ENCODE measurements around the gene MADD.

MADD gene

DNA sequence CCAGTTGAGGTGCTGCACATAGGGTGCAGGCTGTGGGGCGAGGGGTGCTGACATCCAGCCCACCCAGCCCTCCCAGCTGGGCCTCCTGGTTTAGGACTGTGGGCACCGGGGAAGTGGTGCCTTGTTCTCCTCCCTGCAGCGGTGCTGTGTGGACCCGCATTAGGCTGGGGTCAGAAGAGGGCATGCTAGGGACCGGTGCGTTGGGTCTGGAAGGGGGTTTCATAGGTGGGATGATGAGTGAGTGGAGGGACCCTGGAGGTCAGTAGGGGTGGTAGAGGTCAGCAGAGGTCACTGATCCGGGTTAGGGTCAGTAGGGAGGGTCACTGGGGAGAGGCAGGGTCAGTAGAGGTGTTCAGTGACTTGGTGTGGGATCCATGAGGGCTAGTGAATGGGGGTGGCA lies 89.2 kb downstream of the MADD start:
- no peak for DNase-seq (ENCODE audit: low read depth)

DNA sequence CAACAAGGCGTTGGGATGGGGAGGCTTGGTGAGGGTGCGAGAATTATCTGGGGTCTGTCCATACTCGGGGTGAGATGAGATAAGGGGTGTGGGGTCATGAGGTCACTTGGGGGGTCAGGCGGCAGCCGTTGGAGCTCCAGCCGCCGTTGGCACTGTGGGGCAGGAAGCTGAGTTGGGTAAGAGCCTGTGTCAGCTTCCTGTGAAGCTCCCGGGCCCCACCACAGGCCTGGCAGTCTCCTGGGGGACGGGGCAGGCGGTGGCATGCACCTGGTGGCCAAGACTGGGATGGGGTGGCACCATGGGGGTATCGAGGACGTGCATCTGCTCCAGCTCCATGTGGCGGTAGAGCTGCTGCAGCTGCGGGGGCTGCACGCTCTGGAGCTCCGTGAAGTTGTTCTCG lies 89.7 kb downstream of the MADD start:
- no peak for DNase-seq (ENCODE audit: low read depth)

DNA sequence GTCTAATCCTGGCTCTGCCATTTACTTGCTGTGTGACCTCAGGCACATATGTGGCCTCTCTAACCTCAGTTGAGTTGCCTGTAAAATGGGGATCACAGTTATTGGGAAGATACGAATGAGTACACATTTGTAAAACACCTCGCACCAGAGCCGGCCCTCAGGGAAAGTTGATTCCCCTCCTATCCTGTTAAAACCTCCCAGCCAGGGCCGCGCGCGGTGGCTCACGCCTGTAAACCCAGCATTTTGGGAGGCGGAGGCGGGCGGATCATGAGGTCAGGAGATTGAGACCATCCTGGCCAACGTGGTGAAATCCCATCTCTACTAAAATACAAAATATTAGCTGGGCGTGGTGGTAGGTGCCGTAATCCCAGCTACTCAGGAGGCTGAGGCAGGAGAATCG lies 90.4 kb downstream of the MADD start:
- DNase-seq (ENCODE audit: low read depth), result no peak

DNA sequence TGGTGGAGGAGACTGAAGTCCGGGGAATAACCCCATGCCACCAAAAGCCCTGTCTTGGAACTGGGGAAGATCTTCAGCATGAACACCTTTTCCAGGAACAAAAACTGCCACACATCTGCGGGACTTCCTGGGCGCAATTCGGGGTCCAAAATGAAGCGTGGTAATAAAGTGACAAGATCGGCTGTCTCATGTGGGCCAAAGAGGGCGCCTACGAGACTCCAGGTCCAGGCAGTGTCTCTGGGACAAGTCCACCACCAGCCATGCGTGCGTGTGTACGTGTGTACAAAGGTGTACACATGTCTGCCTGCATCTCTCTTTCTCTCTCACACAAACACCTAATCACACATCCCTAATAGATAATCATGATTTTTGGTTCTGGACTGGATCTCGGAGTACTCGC lies 91.5 kb downstream of the MADD start:
- DNase-seq (ENCODE audit: low read depth), result no peak

DNA sequence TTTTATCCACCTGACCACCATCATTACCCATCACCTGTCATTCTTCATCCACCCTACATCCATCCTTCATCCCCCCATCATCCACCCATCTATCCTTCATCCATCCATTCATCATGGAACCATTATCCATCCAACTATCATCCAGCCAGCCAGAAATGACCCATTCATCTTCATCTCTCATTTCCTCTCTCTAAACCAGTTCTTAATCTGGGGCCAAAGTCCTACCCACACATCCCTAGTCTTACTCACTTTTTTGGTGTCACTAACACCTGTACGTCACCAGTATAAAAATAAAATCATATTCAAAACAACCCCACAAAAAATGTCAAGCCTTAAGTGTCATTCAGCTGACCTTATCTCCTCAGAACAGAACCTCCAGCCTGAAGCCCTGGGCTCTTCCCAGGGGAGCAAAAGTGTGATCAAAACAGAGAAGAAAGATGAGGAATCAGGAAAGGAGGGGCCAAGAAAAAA lies 96.1 kb downstream of the MADD start:
- DNase-seq (ENCODE audit: low read depth), result no peak

DNA sequence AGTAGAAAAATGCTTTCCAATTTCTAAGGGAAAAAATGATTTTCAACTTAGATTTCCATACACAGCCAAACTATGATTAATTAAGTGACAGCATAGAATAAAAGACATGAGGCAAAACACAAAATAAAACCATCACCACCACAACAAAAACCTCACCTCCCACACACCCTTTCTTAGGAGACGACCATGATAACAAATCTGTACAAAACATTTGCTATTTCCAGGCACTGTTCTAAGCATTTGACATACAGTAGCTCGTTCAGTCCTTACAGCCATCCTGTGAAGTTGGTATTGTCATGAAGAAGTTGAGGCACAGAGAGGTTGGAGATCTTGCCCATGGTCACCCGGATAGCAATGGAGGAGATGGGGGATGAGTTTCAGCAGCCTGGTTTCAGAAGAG lies 99.7 kb downstream of the MADD start:
- no peak for DNase-seq (ENCODE audit: low read depth)

DNA sequence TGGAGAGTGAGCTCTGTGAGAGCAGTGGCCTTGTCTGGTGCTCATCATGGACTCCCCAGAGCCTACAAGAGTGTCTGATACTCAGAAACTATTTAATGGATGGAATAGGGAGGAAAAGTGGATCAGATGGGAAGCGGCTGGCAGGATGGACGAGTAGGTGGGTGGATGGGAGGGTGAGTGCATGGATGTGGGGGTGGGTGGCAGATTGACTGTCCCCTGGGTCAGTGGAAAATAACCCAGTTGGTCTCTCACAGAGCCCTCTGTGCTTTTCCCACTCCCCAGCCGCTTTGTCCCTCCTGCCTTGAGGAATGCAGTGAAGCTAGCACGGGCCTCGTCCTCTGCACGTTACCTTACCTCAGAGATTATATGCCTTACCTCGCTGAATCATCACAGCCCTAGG lies 102.5 kb downstream of the MADD start:
- no peak for DNase-seq (ENCODE audit: low read depth)

DNA sequence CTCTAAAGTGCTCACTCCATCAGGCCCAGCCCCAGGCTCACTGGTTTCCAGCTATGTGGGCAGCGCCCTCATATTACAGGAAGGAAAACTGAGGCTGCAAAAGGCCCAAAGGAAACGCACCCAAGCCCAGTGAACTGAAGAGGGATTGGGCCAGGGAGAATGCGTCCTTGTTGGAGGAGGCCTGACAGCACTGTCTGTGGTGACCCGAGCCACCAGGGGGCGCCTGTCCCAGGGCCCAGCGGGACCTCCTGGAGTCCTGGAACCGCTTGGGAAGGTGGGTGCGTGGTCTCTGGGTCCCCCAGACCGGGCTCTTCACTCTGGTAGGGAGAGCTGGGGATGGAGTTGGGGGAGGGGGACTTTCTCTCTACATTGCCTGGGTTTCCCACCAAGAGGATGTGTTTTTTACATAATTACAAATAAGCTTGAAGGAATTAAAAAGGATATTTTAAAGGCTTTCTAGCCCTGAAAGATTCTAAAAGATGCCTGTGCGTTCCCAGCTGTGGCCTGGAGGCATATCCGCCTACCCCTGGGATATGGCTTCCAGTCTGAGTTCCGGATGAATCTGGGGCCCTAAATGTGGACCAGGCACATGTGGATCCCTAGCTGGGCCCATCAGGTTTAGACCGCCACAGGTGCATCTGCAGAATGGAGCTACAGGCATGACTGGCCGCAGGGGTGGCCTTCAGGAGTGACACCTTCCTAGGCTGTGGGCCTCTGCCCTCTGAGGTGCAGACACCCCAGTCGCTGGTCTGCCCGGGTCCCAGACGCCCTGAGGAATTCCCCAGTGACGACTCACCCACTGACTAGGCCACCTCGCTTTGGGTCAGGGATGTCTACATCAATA lies 104.2 kb downstream of the MADD start:
- DNase-seq (ENCODE audit: low read depth), result peak; percentile 63

DNA sequence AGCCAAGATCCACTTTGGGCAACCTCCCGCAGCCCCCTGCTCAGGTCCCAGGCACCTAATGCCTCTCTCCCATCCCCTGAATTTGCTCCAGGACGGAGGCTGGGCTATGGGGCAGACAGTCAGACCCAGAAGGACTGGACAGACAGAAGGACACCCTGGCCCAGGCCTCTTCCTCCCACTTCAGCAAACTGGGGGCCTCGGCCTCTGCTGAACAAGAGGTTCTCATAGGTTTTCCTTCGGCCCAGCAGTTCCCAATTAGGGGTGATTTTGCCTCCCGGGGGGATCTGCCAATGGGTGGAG lies 104.7 kb downstream of the MADD start:
- DNase-seq (ENCODE audit: low read depth), result no peak

DNA sequence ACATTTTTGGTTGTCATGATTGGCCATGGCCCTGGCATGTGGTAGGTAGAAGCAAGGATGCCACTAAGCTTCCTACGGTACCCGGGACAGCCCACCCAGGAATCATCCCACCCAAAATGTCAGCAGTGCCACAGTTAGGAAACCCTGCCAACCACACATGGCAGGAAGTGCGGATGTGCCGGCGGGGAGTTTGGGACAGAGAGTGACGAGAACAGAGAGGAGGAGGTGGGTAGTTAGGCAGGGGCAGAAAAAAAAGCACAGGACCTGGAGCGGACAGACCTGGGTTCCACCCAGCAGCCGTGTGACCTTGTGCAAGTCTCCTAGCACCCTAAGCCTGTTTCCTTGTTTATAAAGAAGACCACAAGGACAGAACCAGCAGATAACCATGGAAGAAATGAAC lies 105.1 kb downstream of the MADD start:
- no peak for DNase-seq (ENCODE audit: low read depth)

DNA sequence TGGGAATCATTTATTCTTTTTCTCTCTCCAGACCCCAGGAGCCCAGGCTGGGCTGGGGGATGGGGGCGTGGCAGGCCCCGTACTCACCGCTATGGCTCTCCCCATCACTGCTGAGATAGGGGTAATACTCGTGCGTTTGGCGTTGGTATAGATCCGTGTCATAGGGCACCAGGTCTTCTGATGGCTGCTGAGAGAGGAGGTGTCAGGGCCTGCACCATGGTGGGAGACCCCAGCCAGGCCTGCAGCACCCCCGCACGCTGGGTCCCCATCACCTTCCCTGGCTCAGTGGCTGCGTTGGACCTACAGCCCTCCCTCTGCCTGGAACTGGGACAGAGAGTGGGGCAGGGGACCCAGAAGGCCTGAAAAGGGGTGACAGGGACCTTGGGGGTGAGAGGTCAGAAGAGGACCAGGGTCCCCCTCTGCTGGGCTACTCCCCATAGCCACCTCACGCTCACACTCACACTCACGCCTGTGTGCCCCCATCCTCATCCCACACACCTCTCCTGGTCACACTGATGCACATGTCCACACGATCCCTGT lies 105.7 kb downstream of the MADD start:
- no peak for DNase-seq (ENCODE audit: low read depth)

DNA sequence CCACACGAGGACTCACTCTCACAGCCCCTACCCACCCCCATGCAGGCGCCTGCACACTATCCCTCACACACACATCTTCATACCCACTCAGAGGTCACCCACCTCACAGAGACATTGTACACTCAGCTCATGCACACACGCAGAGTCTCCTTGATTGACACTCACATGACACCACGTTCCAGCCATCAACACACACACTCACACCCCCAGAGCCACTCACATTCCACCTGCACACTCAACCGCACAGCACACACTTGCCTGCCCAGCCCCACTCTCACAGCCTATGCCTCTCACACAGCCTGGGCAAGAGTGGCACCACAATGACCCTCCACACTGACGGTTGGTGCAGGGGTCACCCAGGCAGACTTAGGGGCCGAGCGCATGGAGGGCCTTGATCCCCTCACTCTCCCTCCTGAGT lies 106.2 kb downstream of the MADD start:
- DNase-seq (ENCODE audit: low read depth), result no peak

DNA sequence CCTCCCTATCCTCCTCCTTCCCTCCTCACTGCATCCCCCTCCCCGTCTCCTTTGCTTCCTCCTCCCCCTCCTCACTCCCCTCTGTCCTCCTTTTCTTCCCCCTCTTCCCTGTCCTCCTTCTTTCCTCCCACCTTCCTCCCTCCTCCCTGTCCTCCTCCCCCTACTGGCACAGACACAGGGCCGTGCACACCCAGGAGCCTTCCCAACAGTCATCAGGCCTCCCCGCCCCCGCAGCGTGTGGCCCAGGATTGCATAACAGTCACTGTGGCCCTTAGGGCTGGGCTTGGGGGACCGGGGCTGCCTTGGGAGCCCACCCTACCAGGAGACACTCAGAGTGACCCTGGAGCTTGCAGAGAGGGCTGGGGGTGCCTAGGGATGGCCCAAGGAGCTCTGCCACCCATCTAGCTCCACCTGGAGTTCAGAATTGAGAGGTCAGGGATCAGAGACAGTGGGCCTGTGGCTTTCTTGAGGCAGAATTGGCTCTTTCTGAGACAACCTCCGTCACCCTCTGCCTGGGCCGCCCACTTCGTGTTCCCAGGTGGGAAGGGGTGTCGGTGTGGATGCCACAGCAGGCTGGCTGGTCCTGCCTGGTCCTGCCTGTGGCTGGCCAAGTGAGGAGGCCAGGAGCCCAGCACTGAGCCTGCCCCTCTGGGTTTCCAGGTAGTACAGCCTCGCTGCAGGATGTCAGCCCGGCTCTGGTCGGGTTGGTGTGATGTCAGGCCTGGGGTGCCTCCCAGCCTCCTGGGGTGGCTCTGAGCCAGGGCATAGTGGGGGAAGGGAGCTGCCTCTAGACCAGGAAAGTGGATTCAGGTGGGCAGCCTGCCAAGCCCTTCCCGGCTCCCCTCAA lies 106.8 kb downstream of the MADD start:
- no peak for DNase-seq (ENCODE audit: low read depth)

DNA sequence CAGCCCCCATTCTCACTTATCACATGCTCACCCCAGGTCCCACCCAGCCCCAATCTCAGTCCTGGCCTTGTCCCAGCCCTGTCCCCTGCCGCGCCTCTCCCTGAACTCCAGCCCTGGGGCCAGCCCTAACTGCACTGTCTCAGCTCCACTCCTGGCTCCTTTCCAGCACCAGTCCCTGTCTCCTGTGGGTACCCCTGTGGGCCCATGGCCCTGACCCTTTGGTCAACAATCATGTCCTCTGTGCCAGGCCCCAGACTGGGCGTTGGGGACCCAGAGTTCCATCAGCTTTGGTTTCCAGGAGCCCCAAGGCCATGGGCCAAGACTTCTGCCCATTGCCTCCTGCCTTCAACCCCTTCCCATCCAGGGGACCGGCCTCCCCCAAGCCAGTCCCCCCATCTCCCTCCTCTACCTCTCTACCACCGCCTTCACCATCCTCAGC lies 107.7 kb downstream of the MADD start:
- no peak for DNase-seq (ENCODE audit: low read depth)

DNA sequence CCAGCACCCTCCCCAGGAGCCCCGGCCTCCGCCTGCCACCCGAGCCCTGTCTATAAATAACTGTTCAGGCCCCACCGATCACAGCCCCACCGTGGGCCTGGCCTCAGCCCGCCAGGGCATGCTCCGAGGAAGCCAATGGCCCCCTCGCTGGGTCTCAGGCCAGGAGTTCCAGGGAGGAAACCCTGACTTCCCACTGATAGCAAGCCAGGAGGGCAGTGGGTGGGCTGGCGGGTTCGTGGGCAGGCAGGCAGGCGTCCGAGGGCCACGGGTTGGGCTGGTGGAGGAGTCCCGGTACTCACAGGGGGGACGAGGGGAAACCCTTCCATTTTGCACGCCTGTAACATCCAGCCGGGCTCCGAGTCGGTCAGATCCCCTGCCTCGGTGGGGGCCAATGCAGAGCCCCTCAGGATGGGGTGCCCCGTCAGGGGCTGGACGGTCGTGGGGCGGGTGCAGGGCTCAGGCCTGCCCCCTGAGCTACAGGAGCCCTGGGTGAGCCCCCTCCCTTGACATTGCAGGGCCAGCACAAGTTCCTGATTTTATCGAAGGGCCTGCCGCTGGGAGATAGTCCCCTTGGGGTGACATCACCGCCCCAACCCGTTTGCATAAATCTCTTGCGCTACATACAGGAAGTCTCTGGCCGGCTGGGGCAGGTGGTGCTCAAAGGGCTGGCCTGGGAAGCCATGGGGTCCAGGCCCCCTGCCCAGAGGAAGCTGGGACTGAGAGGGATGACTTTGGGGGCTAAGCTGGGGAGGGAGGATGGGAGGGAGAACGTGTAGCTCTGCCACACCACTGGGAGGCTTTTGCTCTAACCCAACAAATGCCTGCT lies 108.3 kb downstream of the MADD start, which contains the start of gene SPI1:
Gene SPI1, minus strand, starts transcription at position 538 of the 826 bp plus-strand sequence. Its CDS starts 194 bp downstream, at position 344.
- no peak for DNase-seq (ENCODE audit: low read depth)

DNA sequence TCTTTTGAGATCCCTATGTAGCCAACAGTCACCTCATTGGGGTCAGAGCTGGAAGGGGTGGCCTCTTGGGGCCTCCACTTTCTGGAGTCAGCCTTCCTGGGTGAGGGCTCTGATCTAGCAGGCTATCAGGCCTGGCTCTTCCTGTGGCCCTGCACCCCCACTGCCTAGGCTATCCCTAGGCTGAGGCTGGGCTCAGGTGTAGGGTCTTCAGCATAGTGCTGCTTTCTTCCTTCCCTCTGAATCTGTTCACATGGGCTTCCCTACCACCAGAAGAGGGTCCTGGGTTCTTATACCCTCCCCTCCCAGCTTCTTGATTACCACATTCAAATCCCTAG lies 108.9 kb downstream of the MADD start:
- no peak for DNase-seq (ENCODE audit: low read depth)

DNA sequence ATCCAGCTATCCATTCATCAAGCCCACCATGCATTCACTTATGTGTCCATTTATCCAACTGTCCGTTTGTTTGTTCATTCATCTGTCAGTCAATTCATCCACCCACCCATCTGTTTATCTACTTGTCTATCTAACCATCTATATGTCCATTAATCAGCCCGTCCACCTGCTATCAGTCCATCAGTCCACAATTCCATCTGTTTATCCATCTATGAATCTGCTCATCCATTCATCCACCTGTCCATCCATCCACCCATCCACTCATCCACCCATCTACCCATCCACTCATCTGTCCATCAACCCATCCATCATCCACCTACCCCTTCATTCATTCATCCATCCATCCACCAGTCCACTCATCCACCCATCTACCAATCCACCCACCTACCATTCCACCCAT lies 109.4 kb downstream of the MADD start:
- DNase-seq (ENCODE audit: low read depth), result no peak
